ENCODE data around the gene ATP5ME. TPM values are rescaled to one million over a fixed set of nuclear protein-coding genes. Genes with fewer than 3 reads are reported as not detected.

ATP5ME gene
- total and polyA plus RNA-seq, 2 of the 13 experiments (the other 11 are each of a cell fraction or from before 2014, with no cell fraction given) = 305 to 753 TPM

- TF ChIP-seq SP5 (CRISPR knock-in tag; IDR thresholded peaks at IDR 0.05; ENCODE audit: borderline replicate concordance, low read depth) (0 out of 2 replicates have a peak, but pooled peaks have one; percentile 4), NR2F6 (IDR thresholded peaks at IDR 0.05) (peak; percentile 39; the same call in 1 of the 2 replicates), NR2F6 (CRISPR knock-in tag; IDR thresholded peaks at IDR 0.05) (peak; percentile 75), ZFP91 (CRISPR knock-in tag; IDR thresholded peaks at IDR 0.05; ENCODE audit: borderline replicate concordance) (peak; percentile 30; the same call in 1 of the 2 replicates), TERF1 (CRISPR knock-in tag; IDR thresholded peaks at IDR 0.05) (0 out of 2 replicates have a peak, but pooled peaks have one; percentile 42), ZNF772 (CRISPR knock-in tag; IDR thresholded peaks at IDR 0.05) (peak; percentile 31; the same call in 1 of the 2 replicates), ZSCAN29 (CRISPR knock-in tag; conservative IDR thresholded peaks at IDR 0.05) (no peak), EED (CRISPR knock-in tag; IDR thresholded peaks at IDR 0.05) (0 out of 2 replicates have a peak, but pooled peaks have one; percentile 43), RXRA (CRISPR knock-in tag; IDR thresholded peaks at IDR 0.05) (peak; percentile 50; the same call in 1 of the 2 replicates), ZSCAN31 (CRISPR knock-in tag; IDR thresholded peaks at IDR 0.05; ENCODE audit: low read depth) (0 out of 2 replicates have a peak, but pooled peaks have one; percentile 35), ZFX (CRISPR knock-in tag; IDR thresholded peaks at IDR 0.05; ENCODE audit: low read depth) (peak; percentile 76), ZNF703 (CRISPR knock-in tag; IDR thresholded peaks at IDR 0.05; ENCODE audit: borderline replicate concordance) (no peak), ZBTB26 (CRISPR knock-in tag; IDR thresholded peaks at IDR 0.05; ENCODE audit: borderline replicate concordance) (0 out of 2 replicates have a peak, but pooled peaks have one; percentile 11), TBP (CRISPR knock-in tag; IDR thresholded peaks at IDR 0.05) (no peak), BHLHE40 (IDR thresholded peaks at IDR 0.05; ENCODE audit: low read length) (peak; percentile 91), HNRNPL (IDR thresholded peaks at IDR 0.05; ENCODE audit: low read depth, low read length) (0 out of 2 replicates have a peak, but pooled peaks have one; percentile 39), RNF2 (conservative IDR thresholded peaks at IDR 0.05; ENCODE audit: low read depth) (peak; percentile 46; the same call in 1 of the 2 replicates), SAP130 (CRISPR knock-in tag; IDR thresholded peaks at IDR 0.05; ENCODE audit: low read depth) (peak; percentile 32), MAX (IDR thresholded peaks at IDR 0.05) (peak; percentile 47; the same call in 1 of the 2 replicates), IKZF5 (CRISPR knock-in tag; IDR thresholded peaks at IDR 0.05) (no peak), ZNF605 (CRISPR knock-in tag; IDR thresholded peaks at IDR 0.05) (0 out of 2 replicates have a peak, but pooled peaks have one; percentile 28)
Observed at GRCh38 chr4:655464-656151, 18.5 kb downstream of the ATP5ME start (continued).

Measured in HepG2 (cell line).